Eye (tissue), 1 donor: ENCODE data around the gene OGA.

Source experiments
- DNase-seq: peaks from one replicate; pipeline ENCODE4 v3.0.0-alpha.2; 2015

OGA gene

GRCh38 chr10:101773923-101774588 lies 44.2 kb downstream of the OGA start:
- DNase-seq, result peak; percentile 49

GRCh38 chr10:101772895-101773761 lies 45.1 kb downstream of the OGA start:
- DNase-seq, result no peak

GRCh38 chr10:101772017-101772894 lies 46.0 kb downstream of the OGA start:
- DNase-seq, result no peak

- no peak for DNase-seq
These were observed 46.9 kb downstream of the OGA start for GRCh38 chr10:101771380-101771779.

GRCh38 chr10:101770331-101771215 lies 47.7 kb downstream of the OGA start:
- no peak for DNase-seq

GRCh38 chr10:101769541-101770180 lies 48.6 kb downstream of the OGA start:
- DNase-seq, result no peak

- DNase-seq, result no peak
These were observed 49.5 kb downstream of the OGA start for GRCh38 chr10:101768791-101769170.

- no peak for DNase-seq
These were observed 50.1 kb downstream of the OGA start for GRCh38 chr10:101767966-101768790.

- DNase-seq, result no peak
These were observed 50.7 kb downstream of the OGA start for GRCh38 chr10:101767600-101767945.

GRCh38 chr10:101766753-101767599 lies 51.3 kb downstream of the OGA start:
- DNase-seq, result no peak

- DNase-seq, result no peak
These were observed 51.9 kb downstream of the OGA start for GRCh38 chr10:101766306-101766705.

- DNase-seq, result no peak
These were observed 55.0 kb downstream of the OGA start for GRCh38 chr10:101763141-101763846.

GRCh38 chr10:101762736-101763135 lies 55.5 kb downstream of the OGA start:
- no peak for DNase-seq

GRCh38 chr10:101761226-101761625 lies 57.0 kb downstream of the OGA start:
- no peak for DNase-seq

- no peak for DNase-seq
These were observed 57.7 kb downstream of the OGA start for GRCh38 chr10:101760510-101760909.

GRCh38 chr10:101759309-101760247 lies 58.7 kb downstream of the OGA start:
- peak; percentile 65 for DNase-seq

GRCh38 chr10:101758858-101759257 lies 59.4 kb downstream of the OGA start:
- no peak for DNase-seq

GRCh38 chr10:101752241-101752640 lies 66.0 kb downstream of the OGA start:
- DNase-seq, result no peak
